Endothelial cell of umbilical vein (primary cell): Measurements from ENCODE around the gene C19orf25. TPM values are rescaled to one million over a fixed set of nuclear protein-coding genes. Genes with fewer than 3 reads are reported as not detected.
"Not testable (repeated sequence)": the region's sequence is repeated elsewhere in the genome, so short reads cannot be mapped to it uniquely, and the experiment has no call there.

Source experiments
- BruUV-seq: library from RNA; stranded (reverse); fragments of 400-500 nt; replicated peaks from 2 replicates; lab custom pipeline; 2021; lab: Mats Ljungman, UMichigan
- CTCF ChIA-PET: fragments of 300-600, 350-600 bp; sonication (Branson Sonifier 250); formaldehyde crosslinking; loops from one replicate; lab custom pipeline; 2021; ENCODE audit warnings: antibody characterized with exemption, inconsistent platforms; lab: Charles Lee
- POLR2A ChIA-PET: fragments of 300-600, 350-600 bp; sonication (Branson Sonifier 250); formaldehyde crosslinking; loops from one replicate; lab custom pipeline; 2021; ENCODE audit warnings: antibody characterized with exemption, inconsistent platforms; lab: Charles Lee
- DNase-seq: peaks from one replicate; pipeline ENCODE4 v3.0.0-alpha.2; 2011; ENCODE audit warnings: low read depth, low spot score
- FAIRE-seq: peaks from 2 replicates; lab custom pipeline; 2011; peaks lifted over from hg19 to GRCh38; lab: Jason Lieb, UNC
- H2AFZ ChIP-seq: 2 replicates; pipeline ENCODE4 v1.6.0; 2012; ENCODE audit warnings: low read depth, low read length, control low read depth, inconsistent platforms
- H3K27ac ChIP-seq: 2 replicates; pipeline ENCODE4 v1.5.1; 2011; ENCODE audit warnings: low read depth, mild to moderate bottlenecking, control low read depth, low read length, moderate library complexity; ENCODE audit not compliant: insufficient read depth
- H3K27me3 ChIP-seq, 2 experiments: 2 replicates each; pipeline versions ENCODE4 v1.6.0 to v1.6.1; 2011; ENCODE audit warnings: low read length in 2 of 2, mixed read lengths in 1 of 2; ENCODE audit not compliant: control insufficient read depth in 2 of 2, insufficient read depth in 2 of 2
- H3K36me3 ChIP-seq, 2 experiments: 2 replicates in 1 of 2; 3 replicates in 1 of 2; pipeline ENCODE4 v1.5.1; 2011; ENCODE audit warnings: low read length in 2 of 2, mild to moderate bottlenecking in 1 of 2, moderate library complexity in 1 of 2; ENCODE audit not compliant: control insufficient read depth in 2 of 2, insufficient read depth in 2 of 2; ENCODE audit errors: extremely low read depth in 1 of 2
- H3K4me1 ChIP-seq: 3 replicates; pipeline ENCODE4 v1.5.1; 2011; ENCODE audit warnings: mild to moderate bottlenecking, low read length; ENCODE audit not compliant: control insufficient read depth, insufficient read depth; ENCODE audit errors: extremely low read depth
- H3K4me2 ChIP-seq: 2 replicates; pipeline ENCODE4 v1.6.1; 2011; ENCODE audit warnings: low read length, control low read depth, mixed read lengths; ENCODE audit not compliant: insufficient read depth
- H3K4me3 ChIP-seq, 3 experiments: fragments of 200-600 bp in 1 of 3; sonication (generic), shearing (Covaris generic) in 1 of 3; replicated peaks in 1 of 3; 2 replicates each; pipeline ENCODE4 v1.5.1; 2011 to 2016; ENCODE audit warnings: control low read depth in 3 of 3, low read length in 3 of 3, mild to moderate bottlenecking in 2 of 3, inconsistent platforms in 1 of 3, low read depth in 1 of 3, moderate library complexity in 1 of 3; ENCODE audit not compliant: insufficient read depth in 1 of 3
- H3K79me2 ChIP-seq: 2 replicates; pipeline ENCODE4 v1.6.0; 2012; ENCODE audit warnings: low read length, inconsistent platforms; ENCODE audit not compliant: control insufficient read depth, insufficient read depth
- H3K9ac ChIP-seq: replicated peaks from 2 replicates; pipeline ENCODE3; 2011; ENCODE audit warnings: low read length, control low read depth; ENCODE audit not compliant: insufficient read depth; ENCODE audit errors: extremely low read depth
- H3K9me1 ChIP-seq: replicated peaks from 3 replicates; pipeline ENCODE4 v1.6.0; 2011; ENCODE audit warnings: mild to moderate bottlenecking, low read length; ENCODE audit not compliant: control insufficient read depth, insufficient read depth; ENCODE audit errors: extremely low read depth
- H3K9me3 ChIP-seq: replicated peaks from 2 replicates; pipeline ENCODE4 v1.5.1; 2012; ENCODE audit warnings: low read length, inconsistent platforms; ENCODE audit not compliant: control insufficient read depth, insufficient read depth
- H4K20me1 ChIP-seq: replicated peaks from 2 replicates; pipeline ENCODE3; 2011; ENCODE audit warnings: mild to moderate bottlenecking, low read length; ENCODE audit not compliant: control insufficient read depth, insufficient read depth; ENCODE audit errors: extremely low read depth
- EZH2 ChIP-seq: IDR thresholded peaks from 2 replicates; pipeline ENCODE4 v1.6.1; 2012; ENCODE audit warnings: borderline replicate concordance, low read depth, mild to moderate bottlenecking, moderate library complexity, low read length, inconsistent platforms; ENCODE audit not compliant: severe bottlenecking
- GATA2 ChIP-seq: IDR thresholded peaks from 2 replicates; pipeline ENCODE4 v1.7.0; 2011; ENCODE audit warnings: low read depth, mild to moderate bottlenecking, moderate library complexity, mixed read lengths, low read length; ENCODE audit not compliant: insufficient read length, insufficient read depth
- POLR2A ChIP-seq: IDR thresholded peaks from 2 replicates; pipeline ENCODE4 v1.6.1; 2012; ENCODE audit warnings: low read depth, mild to moderate bottlenecking, control low read depth, low read length
- dilution Hi-C: fragments of 300-500 bp; cut with MboI; formaldehyde crosslinking; loops from one replicate; pipeline ENCODE4 v1.15.0; 2019; ENCODE audit warnings: low sequenced_read_pairs; ENCODE audit not compliant: extremely low pct_ligation_motif_present
- intact Hi-C: fragments of 100-400 bp; cut with micrococcal nuclease; formaldehyde crosslinking; loops from one replicate; pipeline ENCODE4 v1.10.0; 2022
- polyA plus RNA-seq, 4 experiments: library from polyadenylated mRNA; depleted of rRNA in 3 of 4; stranded (reverse) in 3 of 4; unstranded in 1 of 4; fragments of >200 nt; gene quantifications; 2 replicates each; pipeline versions ENCODE4 v1.2.1 to v1.2.3, GENCODE V29; 2011 to 2012; ENCODE audit warnings: missing spikeins in 1 of 4
- total RNA-seq: library from RNA; stranded (reverse); gene quantifications from 2 replicates; pipeline ENCODE4 v1.2.3, GENCODE V29; 2021
- TF ChIP-seq, protein P1 (sequence below), 2 donors: IDR thresholded peaks; 1 replicate in 1 of 2; 2 replicates in 1 of 2; pipeline ENCODE4 v1.5.1; 2011; ENCODE audit warnings: low read length in 2 of 2, mild to moderate bottlenecking in 2 of 2, moderate library complexity in 2 of 2, control low read depth in 1 of 2, inconsistent platforms in 1 of 2, low read depth in 1 of 2; ENCODE audit not compliant: insufficient read depth in 1 of 2; ENCODE audit errors: extremely low read depth in 1 of 2
- TF ChIP-seq, protein P2 (sequence below): IDR thresholded peaks from 2 replicates; pipeline ENCODE4 v1.6.1; 2011; ENCODE audit not compliant: insufficient read depth, insufficient read length

C19orf25 gene
- total and polyA plus RNA-seq, 2 donors (not counting 3 experiments of a cell fraction or from before 2014, with no cell fraction given), result 28.0 to 34.6 TPM

DNA sequence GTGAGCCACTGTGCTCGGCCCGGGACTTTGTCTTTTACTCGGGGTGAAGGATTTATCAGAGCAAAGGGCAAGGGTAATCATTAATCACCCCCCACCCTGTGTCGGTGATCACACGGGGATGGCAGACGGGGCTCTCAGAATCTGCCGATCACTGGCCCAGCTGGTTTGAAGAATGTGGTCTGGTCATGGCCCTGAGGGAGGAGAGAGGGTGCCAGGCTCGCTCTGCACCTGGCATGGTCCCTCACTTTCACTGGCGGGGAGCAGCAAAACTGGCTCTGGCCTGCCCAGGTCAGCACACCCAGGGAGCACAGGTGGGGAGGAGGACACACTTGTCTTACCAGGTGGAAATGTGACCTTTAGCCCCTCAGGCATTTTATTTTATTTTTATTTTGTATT is 22.2 kb upstream of the C19orf25 start:
- DNase-seq (no peak), FAIRE-seq (no peak)
- ChIA-PET POLR2A (no interaction called here), CTCF (interaction anchor here (1.2 to 3.0 kb wide), 3 partner anchors 10 to 35 kb away, joined by 3 to 8 read pairs (median 7); partner anchors contain the start of genes PCSK4 and REEP6)
- intact Hi-C loops, result no loop called here
- no peaks in the 10 kb centered on the region for H3K9me1 ChIP-seq
- H3K27me3 ChIP-seq, result peaks cover 4 to 5% of the 10 kb centered on the region in 2 experiments
- no TSS peak for BruUV-seq
- no peaks in the 10 kb centered on the region for H3K79me2 ChIP-seq
- no peak overlapping the region for H3K27ac ChIP-seq
- no peak overlapping the region for H2AFZ ChIP-seq
- TF ChIP-seq GATA2, result no peak
- TF ChIP-seq POLR2A, result no peak
- no peak for TF ChIP-seq EZH2
- TF ChIP-seq, protein P1, sequence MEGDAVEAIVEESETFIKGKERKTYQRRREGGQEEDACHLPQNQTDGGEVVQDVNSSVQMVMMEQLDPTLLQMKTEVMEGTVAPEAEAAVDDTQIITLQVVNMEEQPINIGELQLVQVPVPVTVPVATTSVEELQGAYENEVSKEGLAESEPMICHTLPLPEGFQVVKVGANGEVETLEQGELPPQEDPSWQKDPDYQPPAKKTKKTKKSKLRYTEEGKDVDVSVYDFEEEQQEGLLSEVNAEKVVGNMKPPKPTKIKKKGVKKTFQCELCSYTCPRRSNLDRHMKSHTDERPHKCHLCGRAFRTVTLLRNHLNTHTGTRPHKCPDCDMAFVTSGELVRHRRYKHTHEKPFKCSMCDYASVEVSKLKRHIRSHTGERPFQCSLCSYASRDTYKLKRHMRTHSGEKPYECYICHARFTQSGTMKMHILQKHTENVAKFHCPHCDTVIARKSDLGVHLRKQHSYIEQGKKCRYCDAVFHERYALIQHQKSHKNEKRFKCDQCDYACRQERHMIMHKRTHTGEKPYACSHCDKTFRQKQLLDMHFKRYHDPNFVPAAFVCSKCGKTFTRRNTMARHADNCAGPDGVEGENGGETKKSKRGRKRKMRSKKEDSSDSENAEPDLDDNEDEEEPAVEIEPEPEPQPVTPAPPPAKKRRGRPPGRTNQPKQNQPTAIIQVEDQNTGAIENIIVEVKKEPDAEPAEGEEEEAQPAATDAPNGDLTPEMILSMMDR (IDR thresholded peaks at IDR 0.05; ENCODE audit: extremely low read depth in 1 of 2, insufficient read depth in 1 of 2, low read depth in 1 of 2, low read length in 2 of 2), result no peak
- TF ChIP-seq, protein P2, sequence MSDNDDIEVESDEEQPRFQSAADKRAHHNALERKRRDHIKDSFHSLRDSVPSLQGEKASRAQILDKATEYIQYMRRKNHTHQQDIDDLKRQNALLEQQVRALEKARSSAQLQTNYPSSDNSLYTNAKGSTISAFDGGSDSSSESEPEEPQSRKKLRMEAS, result no peak
- no peaks in the 10 kb centered on the region for H3K9me3 ChIP-seq
- H3K9ac ChIP-seq, result no peak overlapping the region
- no peaks in the 10 kb centered on the region for H3K36me3 ChIP-seq
- no peak overlapping the region for H3K4me3 ChIP-seq
- dilution Hi-C loops, result no loop called here
- H3K4me1 ChIP-seq, result no peaks in the 10 kb centered on the region
- no peak overlapping the region for H3K4me2 ChIP-seq
- no peaks in the 10 kb centered on the region for H4K20me1 ChIP-seq

DNA sequence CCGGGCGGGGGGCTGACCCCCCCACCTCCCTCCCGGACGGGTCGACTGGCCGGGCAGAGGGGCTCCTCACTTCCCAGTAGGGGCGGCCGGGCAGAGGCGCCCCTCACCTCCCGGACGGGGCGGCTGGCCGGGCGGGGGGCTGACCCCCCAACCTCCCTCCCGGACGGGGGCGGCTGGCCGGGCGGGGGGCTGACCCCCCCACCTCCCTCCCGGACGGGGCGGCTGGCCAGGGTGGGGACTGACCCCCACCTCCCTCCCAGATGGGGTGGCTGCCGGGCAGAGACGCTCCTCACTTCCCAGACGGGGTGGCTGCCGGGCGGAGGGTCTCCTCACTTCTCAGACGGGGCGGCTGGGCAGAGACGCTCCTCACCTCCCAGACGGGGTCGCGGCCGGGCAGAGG is 20.2 kb upstream of the C19orf25 start:
- H3K79me2 ChIP-seq, H3K27ac ChIP-seq, intact Hi-C loops, CTCF ChIA-PET, BruUV-seq, H2AFZ ChIP-seq, H3K9ac ChIP-seq, POLR2A ChIA-PET, FAIRE-seq, DNase-seq, H3K4me3 ChIP-seq, H3K4me2 ChIP-seq, H3K9me3 ChIP-seq, H3K27me3 ChIP-seq, dilution Hi-C loops, H3K4me1 ChIP-seq, H3K36me3 ChIP-seq, H3K9me1 ChIP-seq, H4K20me1 ChIP-seq: not testable (repeated sequence)
